ENCODE measurements around the gene SRRM5.

Gene SRRM5

DNA sequence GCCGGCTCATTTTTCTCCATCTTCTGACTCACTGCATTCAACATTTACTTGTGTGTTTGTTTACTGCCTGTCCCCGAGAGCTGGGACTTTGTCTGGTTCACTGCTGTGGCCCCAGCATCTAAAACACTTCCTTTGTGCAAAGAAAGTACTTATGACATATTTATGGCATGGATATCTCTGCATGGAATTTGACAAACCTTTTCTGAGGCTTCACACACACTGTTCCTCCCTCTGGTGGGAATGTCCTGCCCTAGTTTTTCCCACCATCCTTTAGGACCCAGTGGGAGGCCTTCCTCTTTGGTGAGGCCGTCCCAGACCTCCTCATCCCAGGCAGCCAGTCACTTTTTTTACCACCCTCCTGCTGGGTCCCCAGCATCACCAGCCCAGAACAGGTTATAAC lies 1.4 kb upstream of the SRRM5 start:
- Histone ChIP-seq H3K4me2 (ENCODE audit: low read length) (no peak overlapping the region), H3K9ac (no peak overlapping the region), H3K4me3 (ENCODE audit: low read depth, low read length) (no peak overlapping the region), H3K9me3 (ENCODE audit: control insufficient read depth, low read length) (no peaks in the 10 kb centered on the region), H2AFZ (no peak overlapping the region), H3K36me3 (ENCODE audit: control insufficient read depth, insufficient read depth, low read length) (no peaks in the 10 kb centered on the region), H3K79me2 (no peaks in the 10 kb centered on the region), H3K4me1 (no peaks in the 10 kb centered on the region), H3K27ac (no peak overlapping the region), H3K27me3 (ENCODE audit: control insufficient read depth, insufficient read depth, low read length) (no peaks in the 10 kb centered on the region)
- TF ChIP-seq, protein P1, sequence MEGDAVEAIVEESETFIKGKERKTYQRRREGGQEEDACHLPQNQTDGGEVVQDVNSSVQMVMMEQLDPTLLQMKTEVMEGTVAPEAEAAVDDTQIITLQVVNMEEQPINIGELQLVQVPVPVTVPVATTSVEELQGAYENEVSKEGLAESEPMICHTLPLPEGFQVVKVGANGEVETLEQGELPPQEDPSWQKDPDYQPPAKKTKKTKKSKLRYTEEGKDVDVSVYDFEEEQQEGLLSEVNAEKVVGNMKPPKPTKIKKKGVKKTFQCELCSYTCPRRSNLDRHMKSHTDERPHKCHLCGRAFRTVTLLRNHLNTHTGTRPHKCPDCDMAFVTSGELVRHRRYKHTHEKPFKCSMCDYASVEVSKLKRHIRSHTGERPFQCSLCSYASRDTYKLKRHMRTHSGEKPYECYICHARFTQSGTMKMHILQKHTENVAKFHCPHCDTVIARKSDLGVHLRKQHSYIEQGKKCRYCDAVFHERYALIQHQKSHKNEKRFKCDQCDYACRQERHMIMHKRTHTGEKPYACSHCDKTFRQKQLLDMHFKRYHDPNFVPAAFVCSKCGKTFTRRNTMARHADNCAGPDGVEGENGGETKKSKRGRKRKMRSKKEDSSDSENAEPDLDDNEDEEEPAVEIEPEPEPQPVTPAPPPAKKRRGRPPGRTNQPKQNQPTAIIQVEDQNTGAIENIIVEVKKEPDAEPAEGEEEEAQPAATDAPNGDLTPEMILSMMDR (IDR thresholded peaks at IDR 0.05): no peak

DNA sequence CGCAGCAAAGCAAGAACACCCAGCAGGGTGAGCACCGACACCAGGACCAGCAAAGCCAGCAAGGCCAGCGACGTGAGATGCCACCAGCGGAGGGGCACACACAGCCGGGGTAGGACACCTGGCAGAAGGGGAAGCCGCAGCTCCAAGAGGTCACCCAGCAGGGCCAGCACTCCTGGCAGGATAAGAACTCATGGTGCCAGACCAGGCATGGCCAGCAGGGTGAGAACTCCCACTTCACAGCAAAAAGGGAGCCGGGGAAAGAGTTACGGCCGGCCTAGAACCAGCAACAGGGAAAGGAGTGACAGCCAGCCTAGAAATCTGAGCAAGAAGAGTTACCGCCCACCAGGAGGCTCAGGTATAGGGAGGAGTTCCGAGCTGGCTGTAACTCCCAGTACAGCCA lies 486 bp downstream of the SRRM5 start:
- TF ChIP-seq, protein P1 (IDR thresholded peaks at IDR 0.05): no peak
- no peaks in the 10 kb centered on the region for H3K4me1 ChIP-seq
- H3K36me3 ChIP-seq (ENCODE audit: control insufficient read depth, insufficient read depth, low read length): no peaks in the 10 kb centered on the region

DNA sequence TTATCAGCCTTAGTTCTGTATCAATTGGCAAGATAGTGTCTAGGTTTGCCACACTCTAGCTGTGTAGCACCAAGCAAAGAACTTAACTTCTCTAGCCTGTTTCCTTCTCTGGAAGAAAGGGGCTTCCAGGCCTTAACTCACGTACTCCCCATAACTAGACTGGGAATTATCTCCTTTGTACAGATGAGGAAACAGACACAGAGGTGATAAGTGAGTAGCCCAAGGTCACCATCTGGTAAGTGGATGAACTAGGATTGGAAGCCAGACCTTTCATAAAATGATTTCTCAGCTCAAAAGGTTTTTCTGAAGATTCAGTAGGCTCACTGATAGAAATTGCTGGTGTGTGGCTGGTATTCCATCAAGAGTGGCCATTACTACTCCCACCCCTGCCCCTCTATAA lies 4.4 kb downstream of the SRRM5 start:
- H3K36me3 ChIP-seq (ENCODE audit: control insufficient read depth, insufficient read depth, low read length): no peaks in the 10 kb centered on the region
- TF ChIP-seq, protein P1 (IDR thresholded peaks at IDR 0.05): no peak
- no peak overlapping the region for H3K9ac ChIP-seq
- H3K4me2 ChIP-seq (ENCODE audit: low read length): no peak overlapping the region
- H3K4me1 ChIP-seq: peaks cover 3% of the 10 kb centered on the region
- H3K4me3 ChIP-seq (ENCODE audit: low read depth, low read length): no peak overlapping the region
- H3K79me2 ChIP-seq: peaks cover 8% of the 10 kb centered on the region
- no peak overlapping the region for H2AFZ ChIP-seq
- H3K27me3 ChIP-seq (ENCODE audit: control insufficient read depth, insufficient read depth, low read length): no peaks in the 10 kb centered on the region
- no peaks in the 10 kb centered on the region for H3K9me3 ChIP-seq (ENCODE audit: control insufficient read depth, low read length)
- H3K27ac ChIP-seq: no peak overlapping the region

More for the DNA sequence above, 486 bp downstream of the SRRM5 start:
- no peak overlapping the region for H3K9ac ChIP-seq
- no peak overlapping the region for H3K4me3 ChIP-seq (ENCODE audit: low read depth, low read length)
- no peaks in the 10 kb centered on the region for H3K79me2 ChIP-seq
- H3K27me3 ChIP-seq (ENCODE audit: control insufficient read depth, insufficient read depth, low read length): no peaks in the 10 kb centered on the region
- H3K27ac ChIP-seq: no peak overlapping the region
- no peak overlapping the region for H3K4me2 ChIP-seq (ENCODE audit: low read length)
- H2AFZ ChIP-seq: no peak overlapping the region
- no peaks in the 10 kb centered on the region for H3K9me3 ChIP-seq (ENCODE audit: control insufficient read depth, low read length)

DNA sequence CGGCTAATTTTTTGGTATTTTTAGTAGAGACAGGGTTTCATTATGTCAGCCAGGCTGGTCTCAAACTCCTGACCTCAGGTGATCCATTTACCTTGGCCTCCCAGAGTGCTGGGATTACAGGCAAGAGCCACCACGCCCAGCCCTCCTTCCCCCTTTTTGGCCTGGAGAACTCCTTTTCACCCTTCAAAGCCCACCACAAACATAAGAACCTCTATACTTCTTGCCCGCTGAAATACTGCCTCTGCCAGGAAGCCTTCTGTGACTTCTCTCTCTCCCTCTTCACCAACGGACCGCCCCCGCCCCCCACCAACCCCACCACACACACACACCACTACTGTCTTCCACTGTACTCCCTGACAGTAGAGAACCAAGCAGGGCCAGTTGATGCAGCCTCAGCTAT lies 5.1 kb downstream of the SRRM5 start:
- Histone ChIP-seq H3K79me2 (peaks cover 8% of the 10 kb centered on the region), H3K27me3 (ENCODE audit: control insufficient read depth, insufficient read depth, low read length) (no peaks in the 10 kb centered on the region), H3K9me3 (ENCODE audit: control insufficient read depth, low read length) (no peaks in the 10 kb centered on the region), H2AFZ (no peak overlapping the region), H3K36me3 (ENCODE audit: control insufficient read depth, insufficient read depth, low read length) (no peaks in the 10 kb centered on the region), H3K9ac (no peak overlapping the region), H3K4me3 (ENCODE audit: low read depth, low read length) (no peak overlapping the region), H3K4me2 (ENCODE audit: low read length) (no peak overlapping the region), H3K27ac (no peak overlapping the region), H3K4me1 (peaks cover 3% of the 10 kb centered on the region)
- TF ChIP-seq, protein P1 (IDR thresholded peaks at IDR 0.05): no peak

DNA sequence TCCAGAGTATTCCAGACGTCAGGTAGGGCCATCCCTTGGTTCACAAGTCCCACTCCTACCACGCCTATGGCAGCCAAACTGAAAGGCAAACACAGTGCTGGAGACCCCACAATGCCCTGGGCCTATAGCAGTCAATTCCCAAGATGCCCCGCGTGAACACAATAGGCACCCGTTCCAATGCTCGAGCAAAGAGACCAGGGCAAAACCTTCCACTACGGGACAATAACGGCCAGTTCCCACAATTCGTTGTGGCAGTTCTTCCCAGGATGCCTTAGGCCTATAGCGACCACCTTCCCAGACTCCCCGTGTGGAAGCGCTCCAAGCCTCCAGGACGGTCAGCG lies 7.0 kb downstream of the SRRM5 start:
- H3K79me2 ChIP-seq: peaks cover 8% of the 10 kb centered on the region
- TF ChIP-seq, protein P1 (IDR thresholded peaks at IDR 0.05): no peak
- H3K27ac ChIP-seq: peak overlapping the region; percentile 89
- H2AFZ ChIP-seq: peak overlapping the region; percentile 92
- peak overlapping the region; percentile 79 for H3K9ac ChIP-seq
- H3K4me2 ChIP-seq (ENCODE audit: low read length): peak overlapping the region; percentile 98
- no peaks in the 10 kb centered on the region for H3K36me3 ChIP-seq (ENCODE audit: control insufficient read depth, insufficient read depth, low read length)
- no peaks in the 10 kb centered on the region for H3K27me3 ChIP-seq (ENCODE audit: control insufficient read depth, insufficient read depth, low read length)
- peaks cover 3% of the 10 kb centered on the region for H3K4me1 ChIP-seq
- H3K4me3 ChIP-seq (ENCODE audit: low read depth, low read length): peak overlapping the region; percentile 80
- no peaks in the 10 kb centered on the region for H3K9me3 ChIP-seq (ENCODE audit: control insufficient read depth, low read length)

Measured in parathyroid adenoma (tissue), 2 donors.